Measurements from ENCODE around the gene PPP1R14D.

DNA sequence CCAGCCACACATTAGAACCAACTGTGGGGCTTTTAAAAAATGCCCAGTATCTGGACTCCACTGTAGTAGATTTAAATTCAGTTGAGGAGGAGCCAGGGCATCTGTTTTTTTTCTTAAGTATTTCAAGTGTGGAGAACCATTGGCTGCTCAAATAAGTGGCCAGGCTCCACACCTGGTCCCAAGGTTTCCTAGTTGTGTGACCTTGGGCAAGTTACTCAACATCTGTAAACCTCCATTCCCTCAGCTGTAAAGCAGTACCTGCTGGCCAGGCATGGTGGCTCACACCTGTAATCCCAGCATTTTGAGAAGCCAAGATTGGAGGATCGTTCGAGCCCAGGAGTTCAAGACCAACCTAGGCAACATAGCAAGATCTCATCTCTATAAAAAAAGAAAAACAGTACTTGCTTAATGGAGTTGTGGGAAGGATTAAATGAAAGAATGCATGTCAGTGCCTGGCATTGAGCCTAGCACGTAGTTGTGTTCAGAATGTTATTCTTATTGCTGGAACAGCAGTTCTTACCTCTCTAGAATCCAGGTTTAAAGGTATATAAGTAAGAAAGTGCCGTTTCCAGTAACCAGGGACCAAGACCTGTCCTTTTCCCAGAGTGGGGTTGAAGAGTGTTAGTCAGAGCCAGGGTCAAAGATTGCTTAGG lies 2.0 kb downstream of the PPP1R14D start:
- TF ChIP-seq CTCF (IDR thresholded peaks at IDR 0.05; ENCODE audit: low read depth, low read length, poor library complexity, severe bottlenecking) (no peak), EZH2phosphoT487 (IDR thresholded peaks at IDR 0.05; ENCODE audit: borderline replicate concordance, low read length) (no peak)

All from DOHH2 (cell line).